NCI-H2196 (cell line): ENCODE results near the gene MUSK.
"Not testable (repeated sequence)": the region's sequence is repeated elsewhere in the genome, so short reads cannot be mapped to it uniquely, and the experiment has no call there.

Source experiments
- DNase-seq: peaks from one replicate; lab custom pipeline; 2025; ENCODE audit not compliant: unreplicated experiment; lab: John Stamatoyannopoulos, UW

The MUSK gene

DNA sequence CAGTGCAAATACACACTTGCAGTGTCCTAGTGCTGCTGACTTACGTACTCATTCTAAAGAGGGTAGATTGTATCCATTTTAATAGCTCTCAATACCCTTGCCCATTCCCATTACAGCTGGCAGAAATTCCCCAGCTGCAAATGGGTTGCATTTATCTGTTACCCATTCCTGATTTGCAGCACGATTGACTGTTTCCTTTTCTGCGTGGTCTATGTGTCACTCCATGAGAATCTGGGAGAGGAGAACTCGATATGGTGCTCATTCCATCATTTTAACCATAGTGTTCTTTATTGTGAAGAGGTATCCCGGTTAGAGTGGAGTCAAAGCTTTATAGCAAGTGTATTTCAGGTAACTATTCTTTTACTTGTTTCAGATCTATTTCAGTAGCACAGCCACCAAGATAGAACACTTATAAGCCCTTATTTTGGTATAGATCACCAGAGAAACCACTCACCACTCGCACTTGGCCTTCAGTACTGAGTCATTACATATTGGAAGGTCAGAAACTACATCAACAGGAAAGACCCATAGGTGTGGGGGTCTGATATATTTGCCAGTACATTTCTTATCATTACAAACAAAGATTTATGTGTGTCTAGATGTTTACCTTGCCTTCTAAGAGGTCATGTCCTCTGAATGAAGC is 139.5 kb downstream of the MUSK start:
- DNase-seq, result no peak

GRCh38 chr9:110808599-110808980 is 140.0 kb downstream of the MUSK start:
- no peak for DNase-seq

GRCh38 chr9:110809038-110809595 is 140.5 kb downstream of the MUSK start:
- no peak for DNase-seq

- no peak for DNase-seq
Observed at GRCh38 chr9:110810262-110810976, 141.8 kb downstream of the MUSK start.

DNA sequence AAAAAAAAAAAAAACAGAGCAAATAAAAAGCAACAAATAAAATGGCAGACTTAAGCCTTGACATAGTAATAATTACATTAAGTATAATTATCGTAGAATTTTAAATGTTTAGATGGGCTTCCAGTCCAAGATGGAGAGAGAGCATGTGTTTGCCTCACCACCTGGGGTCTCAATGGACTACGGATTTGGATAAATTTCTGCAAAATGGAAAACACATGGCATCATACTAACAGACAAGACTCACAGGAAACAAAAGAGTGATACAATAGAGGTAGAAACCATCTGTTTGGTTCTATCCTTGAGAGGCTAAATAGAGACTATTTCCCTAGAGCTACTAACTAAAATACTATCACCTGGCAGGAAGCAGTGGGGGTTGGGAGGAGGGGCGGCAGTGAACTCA is 144.3 kb downstream of the MUSK start:
- DNase-seq, result no peak

DNA sequence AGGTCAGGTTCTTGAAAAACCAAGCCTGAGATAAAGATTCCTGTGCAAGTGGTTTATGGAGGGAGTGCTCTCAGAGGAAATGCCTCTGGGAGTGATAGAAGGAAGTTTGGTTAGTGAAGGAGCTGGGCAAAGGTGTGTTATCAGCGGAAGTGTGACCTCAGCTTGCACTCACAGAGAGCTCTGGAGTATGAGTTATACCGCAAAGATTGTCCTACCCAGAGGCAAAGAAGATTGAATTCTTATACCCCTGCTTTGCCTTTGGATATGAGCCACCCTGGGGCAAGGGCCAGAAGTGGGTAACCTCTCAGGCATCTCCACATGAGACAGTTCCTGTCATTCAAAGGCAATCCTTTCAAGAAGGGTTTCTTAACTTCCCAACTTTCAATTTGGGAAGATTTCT is 145.6 kb downstream of the MUSK start:
- DNase-seq, result no peak

GRCh38 chr9:110815361-110815760 is 146.8 kb downstream of the MUSK start:
- no peak for DNase-seq

- DNase-seq, result no peak
Observed at GRCh38 chr9:110820381-110820780, 151.8 kb downstream of the MUSK start.

GRCh38 chr9:110821064-110821463 is 152.5 kb downstream of the MUSK start:
- no peak for DNase-seq

GRCh38 chr9:110825129-110825528 is 156.5 kb downstream of the MUSK start:
- not testable (repeated sequence) for DNase-seq

DNA sequence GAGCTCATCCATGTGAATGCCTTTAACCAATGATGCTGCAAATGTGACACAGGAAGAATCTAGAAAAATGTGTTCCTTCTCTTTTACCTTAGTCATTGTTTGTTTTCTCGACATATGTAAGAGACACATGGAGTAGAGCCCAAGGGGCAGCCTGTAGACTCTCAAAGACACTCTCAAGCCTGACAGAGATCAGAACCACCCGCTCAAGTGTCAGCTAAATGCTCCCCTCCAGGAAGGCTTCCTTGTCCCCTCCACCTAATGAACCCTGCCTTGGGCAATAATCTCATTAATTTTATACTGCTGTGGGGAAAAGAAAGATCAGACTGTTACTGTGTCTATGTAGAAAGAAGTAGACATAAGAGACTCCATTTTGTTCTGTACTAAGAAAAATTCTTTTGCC is 157.4 kb downstream of the MUSK start:
- no peak for DNase-seq

GRCh38 chr9:110826400-110826799 is 157.8 kb downstream of the MUSK start:
- not testable (repeated sequence) for DNase-seq

- no peak for DNase-seq
Observed at GRCh38 chr9:110828264-110828663, 159.7 kb downstream of the MUSK start.

DNA sequence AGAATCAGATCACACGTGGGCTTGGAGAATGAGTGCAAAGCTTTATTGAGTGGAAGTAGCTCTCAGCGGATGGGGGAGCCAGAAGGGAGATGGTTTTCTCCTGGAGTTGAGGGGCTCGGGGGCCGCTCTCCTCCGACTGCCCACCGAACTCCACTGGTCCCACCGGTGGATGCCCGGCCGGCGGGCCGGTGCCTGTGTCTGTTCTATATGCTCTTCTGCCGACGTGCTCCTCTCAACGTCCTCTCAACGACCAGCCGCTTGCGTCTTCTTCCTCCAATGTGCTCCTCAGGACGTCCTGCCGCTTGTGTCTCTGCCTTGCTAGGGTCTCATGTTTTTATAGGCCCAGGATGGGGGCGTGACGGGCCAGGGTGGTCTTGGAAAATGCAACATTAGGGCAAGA is 161.9 kb downstream of the MUSK start:
- DNase-seq, result no peak

DNA sequence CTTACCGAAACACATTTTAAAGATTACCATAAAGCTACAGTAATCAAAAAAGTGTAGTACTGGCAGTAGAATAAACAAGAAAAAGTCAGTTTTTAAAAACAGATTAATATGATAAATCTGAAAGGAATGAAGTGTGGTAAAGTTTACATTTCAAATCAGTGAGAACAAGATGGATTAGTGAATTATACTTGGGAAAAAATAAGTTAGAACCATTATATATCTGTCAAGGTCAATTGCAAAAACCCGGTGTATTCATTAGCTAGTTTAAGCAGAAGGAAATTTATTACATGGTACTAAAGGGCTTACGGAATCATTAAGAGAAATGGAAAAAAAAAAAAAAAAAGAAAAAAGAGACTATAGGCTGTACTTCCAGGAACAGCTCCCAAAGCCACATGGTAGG is 164.3 kb downstream of the MUSK start:
- DNase-seq, result no peak

GRCh38 chr9:110835404-110835803 is 166.8 kb downstream of the MUSK start:
- DNase-seq, result no peak

- no peak for DNase-seq
Observed at GRCh38 chr9:110835859-110836271, 167.3 kb downstream of the MUSK start.

- DNase-seq, result no peak
Observed at GRCh38 chr9:110837401-110838005, 168.9 kb downstream of the MUSK start.

DNA sequence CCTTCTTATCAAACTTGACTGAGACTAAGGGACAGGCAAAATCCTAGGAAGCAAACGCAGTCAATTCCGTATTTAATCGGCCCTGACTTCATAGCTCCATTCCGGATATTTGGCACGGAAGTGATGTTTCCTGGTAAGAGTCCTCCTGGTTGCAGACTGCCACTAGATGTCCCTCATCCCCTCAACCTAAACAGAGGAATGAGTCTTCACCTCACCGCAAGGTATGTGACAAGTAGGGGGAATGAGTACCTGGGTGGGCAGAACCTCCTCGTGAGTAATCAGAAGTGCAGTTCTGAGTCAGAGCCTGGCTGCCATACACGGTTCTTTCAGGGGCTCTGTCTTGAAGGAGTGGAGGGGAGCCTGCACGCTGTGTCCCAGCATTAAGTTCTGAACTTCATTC is 173.6 kb downstream of the MUSK start:
- DNase-seq, result no peak

DNA sequence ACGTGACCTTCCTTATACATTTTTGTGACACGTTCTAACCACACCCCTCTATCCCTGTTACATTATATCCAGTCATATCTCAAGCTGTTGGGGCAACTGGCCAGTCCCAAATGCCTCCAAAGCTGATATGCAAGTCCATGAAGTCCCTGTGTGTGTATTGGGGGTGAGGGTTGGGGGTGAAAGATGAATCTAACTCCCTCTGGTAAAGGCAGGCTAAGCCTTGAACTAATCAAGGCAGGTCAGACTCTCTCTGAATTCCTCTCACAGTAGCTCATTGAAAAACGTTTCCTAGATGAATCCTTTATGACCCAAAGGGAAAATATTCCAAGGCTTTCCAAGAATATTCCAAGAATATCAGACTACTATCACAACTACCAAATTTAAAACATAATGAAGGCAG is 174.4 kb downstream of the MUSK start:
- DNase-seq, result no peak

GRCh38 chr9:110844121-110844520 is 175.5 kb downstream of the MUSK start:
- no peak for DNase-seq

GRCh38 chr9:110846215-110846614 is 177.6 kb downstream of the MUSK start:
- DNase-seq, result no peak
